Bronchial epithelial cell (primary cell): ENCODE results near the gene ACTL10. TPM values are rescaled to one million over a fixed set of nuclear protein-coding genes. Genes with fewer than 3 reads are reported as not detected.

ENCODE experiments used
- DNase-seq: peaks from one replicate; pipeline ENCODE4 v3.0.0-alpha.2; 2010; ENCODE audit warnings: low read depth
- FAIRE-seq: peaks from 2 replicates; lab custom pipeline; 2011; peaks lifted over from hg19 to GRCh38; lab: Jason Lieb, UNC
- H3K27me3 ChIP-seq: 2 replicates; pipeline ENCODE4 v1.5.1; 2011; ENCODE audit warnings: low read length; ENCODE audit not compliant: control insufficient read depth, insufficient read depth
- H3K36me3 ChIP-seq: 2 replicates; pipeline ENCODE4 v1.5.1; 2011; ENCODE audit warnings: low read length; ENCODE audit not compliant: control insufficient read depth, insufficient read depth
- H3K4me3 ChIP-seq: 2 replicates; pipeline ENCODE4 v1.5.1; 2011; ENCODE audit warnings: mild to moderate bottlenecking, low read depth, low read length, control low read depth
- CTCF ChIP-seq: IDR thresholded peaks from 2 replicates; pipeline ENCODE4 v1.5.1; 2011; ENCODE audit warnings: mild to moderate bottlenecking, moderate library complexity, low read length, control low read depth, inconsistent platforms; ENCODE audit not compliant: insufficient read depth, severe bottlenecking
- total RNA-seq: library from RNA; depleted of rRNA; stranded (reverse); fragments of >200 nt; gene quantifications from 2 replicates; pipeline ENCODE4 v1.2.1, GENCODE V29; 2014

The ACTL10 gene
- total RNA-seq, 1 donor from 2014 or later, result 1.6 TPM

GRCh38 chr20:33651562-33652048 is 15.1 kb upstream of the ACTL10 start:
- Histone ChIP-seq H3K27me3 (peaks cover 1% of the 10 kb centered on the region), H3K36me3 (no peaks in the 10 kb centered on the region), H3K4me3 (no peak overlapping the region)
- no peak for DNase-seq
- no peak for TF ChIP-seq CTCF
- FAIRE-seq, result no peak

GRCh38 chr20:33653218-33653899 is 13.4 kb upstream of the ACTL10 start:
- H3K4me3 ChIP-seq, result no peak overlapping the region
- H3K27me3 ChIP-seq, result peaks cover 1% of the 10 kb centered on the region
- peak; percentile 87 for TF ChIP-seq CTCF
- H3K36me3 ChIP-seq, result no peaks in the 10 kb centered on the region
- DNase-seq (peak; percentile 39), FAIRE-seq (no peak)

- Histone ChIP-seq H3K27me3 (peaks cover 1% of the 10 kb centered on the region), H3K4me3 (no peak overlapping the region), H3K36me3 (no peaks in the 10 kb centered on the region)
- TF ChIP-seq CTCF, result no peak
- no peak for FAIRE-seq
- DNase-seq, result no peak
These were observed 12.7 kb upstream of the ACTL10 start for GRCh38 chr20:33653900-33654596.

- no peak for TF ChIP-seq CTCF
- DNase-seq (no peak), FAIRE-seq (no peak)
- Histone ChIP-seq H3K4me3 (no peak overlapping the region), H3K27me3 (peaks cover 1% of the 10 kb centered on the region), H3K36me3 (no peaks in the 10 kb centered on the region)
These were observed 12.0 kb upstream of the ACTL10 start for GRCh38 chr20:33654680-33655161.

GRCh38 chr20:33655164-33655563 is 11.6 kb upstream of the ACTL10 start:
- no peak for TF ChIP-seq CTCF
- FAIRE-seq, result no peak
- Histone ChIP-seq H3K4me3 (no peak overlapping the region), H3K36me3 (no peaks in the 10 kb centered on the region), H3K27me3 (peaks cover 1% of the 10 kb centered on the region)
- DNase-seq, result no peak
